Motor neuron (in vitro differentiated cells): ENCODE data around the gene SLC25A33. TPM values are rescaled to one million over a fixed set of nuclear protein-coding genes. Genes with fewer than 3 reads are reported as not detected.
"Not testable (repeated sequence)": the region's sequence is repeated elsewhere in the genome, so short reads cannot be mapped to it uniquely, and the experiment has no call there.

Experiments used
- ATAC-seq, 8 experiments: fragments of 200-7000 bp; cut with Tn5 transposase; replicated peaks in 6 of 8; 2 replicates each; pipeline ENCODE4 v1.8.0; 2021; ENCODE audit warnings: mild to moderate bottlenecking in 8 of 8, moderate library complexity in 8 of 8
- H3K27ac ChIP-seq, 2 donors: fragments of 250-450 bp; sonication (Bioruptor Pico); 2 replicates each; pipeline ENCODE4 v1.9.0; 2021; ENCODE audit warnings: antibody characterized with exemption in 2 of 2, mild to moderate bottlenecking in 2 of 2, moderate library complexity in 1 of 2
- H3K4me1 ChIP-seq, 2 donors: fragments of 250-450 bp; sonication (Bioruptor Pico); replicated peaks in 1 of 2; 2 replicates each; pipeline ENCODE4 v1.6.1; 2021; ENCODE audit warnings: antibody characterized with exemption in 2 of 2, mild to moderate bottlenecking in 2 of 2, moderate library complexity in 1 of 2
- H3K4me3 ChIP-seq, 5 donors: fragments of 250-450 bp; sonication (Bioruptor Pico); 2 replicates each; pipeline ENCODE4 v1.9.0; 2021; ENCODE audit warnings: antibody characterized with exemption in 5 of 5, mild to moderate bottlenecking in 5 of 5, moderate library complexity in 4 of 5
- WGBS, 10 experiments: fragments of 450-650 bp; shearing (Covaris generic); methylation state at CpG; one replicate each; pipeline ENCODE4 v1.0.0; 2022; 5-methylcytosine and 5-hydroxymethylcytosine counted together
- in situ Hi-C, 9 experiments: fragments of 400-800 bp; cut with MboI; loops; one replicate each; pipeline ENCODE4 v1.15.0; 2021; ENCODE audit warnings: low sequenced_read_pairs in 9 of 9, low pct_unique_long_range_greater_than_20kb in 2 of 9; ENCODE audit not compliant: unreplicated experiment in 9 of 9
- total RNA-seq, 8 experiments: library from RNA; unstranded; fragments of 300-600 nt; gene quantifications; 2 replicates each; pipeline versions ENCODE4 v1.2.3 to v1.2.4, GENCODE V29; 2022

The SLC25A33 gene
- total RNA-seq, 8 experiments from 2014 or later, result 6.6 to 15.9 (median 9.1) TPM

GRCh38 chr1:9515550-9515949 lies 23.7 kb upstream of the SLC25A33 start:
- WGBS, 10 experiments, result 63 to 93% (median 88%) methylated on average over 1 to 9 of the region's 9 CpGs; no CpG with 5 or more reads in 2 of the 10 experiments
- ATAC-seq, H3K4me3 ChIP-seq, H3K27ac ChIP-seq, H3K4me1 ChIP-seq: not testable (repeated sequence)
- in situ Hi-C loops, result loop anchor here in 1 of 9 experiments (25.0 kb wide), 1 partner anchor 578 kb away; the partner anchor contains the start of gene CA6

DNA sequence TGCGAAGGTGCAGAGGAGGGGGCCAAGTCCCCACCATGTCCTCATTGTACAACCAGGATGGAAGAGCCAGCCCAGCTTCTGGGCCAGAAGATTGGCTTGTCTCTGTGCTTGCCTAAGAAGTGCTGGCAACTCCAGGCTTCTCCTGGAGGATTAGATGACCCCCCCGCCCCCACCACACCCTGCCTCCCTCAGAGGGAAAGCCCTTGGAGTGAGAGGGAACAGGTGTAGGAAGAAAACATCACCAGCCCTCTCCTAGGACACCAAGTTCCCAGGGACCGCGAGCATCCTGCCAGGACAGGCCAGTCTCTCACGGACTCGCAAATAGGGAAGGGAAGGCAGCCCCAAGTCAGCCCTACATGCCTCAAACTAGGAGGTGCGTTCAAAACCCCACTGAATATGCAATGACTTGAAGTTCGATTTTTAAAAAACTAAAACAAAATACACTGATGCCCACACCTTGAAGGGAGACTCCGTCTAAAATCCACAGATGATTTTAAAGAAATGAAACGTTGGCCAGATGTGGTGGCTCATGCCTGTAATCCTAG lies 20.7 kb upstream of the SLC25A33 start:
- Histone ChIP-seq H3K4me3 (no peak overlapping the region), H3K27ac (no peak overlapping the region), H3K4me1 (no peaks in the 10 kb centered on the region)
- 67 to 86% (median 80%) methylated on average over 4 to 8 of the region's 10 CpGs; no CpG with 5 or more reads in 4 of the 10 experiments for WGBS, 10 experiments
- in situ Hi-C loops, result loop anchor here in 1 of 9 experiments (25.0 kb wide), 1 partner anchor 581 kb away; the partner anchor contains the start of gene CA6
- no peak for ATAC-seq

- 61 to 100% (median 63%) methylated on average over 1 to 5 of the region's 8 CpGs; no CpG with 5 or more reads in 7 of the 10 experiments for WGBS, 10 experiments
- in situ Hi-C loops, result loop anchor here in 1 of 9 experiments (25.0 kb wide), 1 partner anchor 583 kb away; the partner anchor contains the start of gene CA6
- ATAC-seq, result peak in 2 of 8 experiments; percentile 25 to 29
- Histone ChIP-seq H3K4me3 (no peak overlapping the region), H3K4me1 (no peaks in the 10 kb centered on the region), H3K27ac (no peak overlapping the region)
Observed at GRCh38 chr1:9520411-9520810, 18.9 kb upstream of the SLC25A33 start.

GRCh38 chr1:9529190-9529589 lies 10.1 kb upstream of the SLC25A33 start:
- ATAC-seq, result peak in 7 of 8 experiments; percentile 33 to 97 (median 62)
- WGBS, 10 experiments, result 20 to 100% (median 62%) methylated on average over 1 to 7 of the region's 8 CpGs; no CpG with 5 or more reads in 4 of the 10 experiments
- H3K4me3 ChIP-seq, result no peak overlapping the region
- H3K27ac ChIP-seq, result no peak overlapping the region
- H3K4me1 ChIP-seq, result peaks cover 0 to 4% of the 10 kb centered on the region in 2 donors
- in situ Hi-C loops, result no loop called here

- no peak overlapping the region for H3K4me3 ChIP-seq
- in situ Hi-C loops, result no loop called here
- 86 to 100% (median 100%) methylated on average over 1 to 4 of the region's 4 CpGs; no CpG with 5 or more reads in 2 of the 10 experiments for WGBS, 10 experiments
- ATAC-seq, result no peak
- H3K27ac ChIP-seq, result no peak overlapping the region
- peaks cover 0 to 4% of the 10 kb centered on the region in 2 donors for H3K4me1 ChIP-seq
Observed at GRCh38 chr1:9530320-9530719, 8.9 kb upstream of the SLC25A33 start.

DNA sequence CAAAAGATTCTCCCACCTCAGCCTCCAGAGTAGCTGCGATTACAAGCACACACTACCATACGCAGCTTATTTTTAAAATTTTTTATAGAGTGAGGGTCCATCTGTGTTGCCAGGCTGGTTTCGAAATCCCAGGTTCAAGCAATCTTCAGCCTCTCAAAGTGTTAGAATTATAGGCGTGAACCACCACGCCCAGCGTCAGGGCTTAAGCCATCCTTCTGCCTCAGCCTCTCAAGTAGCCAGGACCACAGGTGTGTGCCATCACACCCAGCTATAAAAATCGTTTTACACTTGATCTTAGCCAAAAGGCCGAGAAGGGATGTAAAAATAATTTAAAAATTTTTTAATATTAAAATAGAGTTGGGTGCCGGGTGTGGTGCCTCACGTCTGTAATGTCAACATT lies 4.3 kb upstream of the SLC25A33 start:
- no peak for ATAC-seq
- Histone ChIP-seq H3K4me1 (peaks cover 6 to 10% of the 10 kb centered on the region in 2 donors), H3K4me3 (no peak overlapping the region), H3K27ac (no peak overlapping the region)
- 40 to 100% (median 89%) methylated on average over 1 to 10 of the region's 10 CpGs for WGBS, 10 experiments
- in situ Hi-C loops, result no loop called here

DNA sequence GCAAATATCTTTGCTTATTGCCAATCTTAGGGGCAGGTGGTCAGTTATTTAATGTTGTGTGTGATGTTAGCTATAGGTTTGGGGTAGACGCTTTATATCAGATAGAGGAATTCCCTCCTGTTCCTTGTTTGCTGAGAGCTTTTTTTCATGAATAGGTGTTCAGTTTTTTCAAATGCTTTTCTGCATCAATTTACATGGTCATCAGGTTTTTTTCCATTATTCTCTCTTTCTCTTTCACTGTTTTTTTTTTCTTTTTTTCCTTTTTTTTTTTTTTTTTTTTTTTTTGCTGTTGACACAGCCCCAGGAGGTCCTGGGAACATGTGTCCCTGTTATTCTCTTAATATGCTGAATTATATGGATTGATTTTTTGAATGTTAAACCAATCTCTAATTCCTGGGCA lies 3.0 kb upstream of the SLC25A33 start:
- WGBS, 10 experiments, result 70 to 100% (median 100%) methylated on average over 1 of the region's 1 CpG; no CpG with 5 or more reads in 5 of the 10 experiments
- in situ Hi-C loops, result no loop called here
- Histone ChIP-seq H3K27ac (no peak overlapping the region), H3K4me3 (no peak overlapping the region), H3K4me1 (peaks cover 11 to 15% of the 10 kb centered on the region in 2 donors)
- no peak for ATAC-seq

GRCh38 chr1:9537863-9538668 lies 1.2 kb upstream of the SLC25A33 start:
- ATAC-seq, result no peak
- Histone ChIP-seq H3K4me3 (no peak overlapping the region), H3K4me1 (peaks cover 11 to 16% of the 10 kb centered on the region in 2 donors), H3K27ac (peak overlapping the region; percentile 3 to 69)
- 51 to 96% (median 86%) methylated on average over 3 to 7 of the region's 7 CpGs; no CpG with 5 or more reads in 1 of the 10 experiments for WGBS, 10 experiments
- in situ Hi-C loops, result no loop called here

- Histone ChIP-seq H3K4me1 (peaks cover 11 to 15% of the 10 kb centered on the region in 2 donors), H3K4me3 (peak overlapping the region in 1 of 5 donors; percentile 2), H3K27ac (peak overlapping the region; percentile 3 to 69)
- in situ Hi-C loops, result no loop called here
- 53 to 100% (median 84%) methylated on average over 1 to 23 of the region's 23 CpGs; no CpG with 5 or more reads in 1 of the 10 experiments for WGBS, 10 experiments
- ATAC-seq, result peak in 1 of 8 experiments; percentile 0
Observed at GRCh38 chr1:9538669-9539164, 548 bp upstream of the SLC25A33 start.

GRCh38 chr1:9539829-9540550 lies 725 bp downstream of the SLC25A33 start:
- ATAC-seq, result peak; percentile 24 to 56 (median 38)
- WGBS, 10 experiments, result 5 to 62% (median 17%) methylated on average over 3 to 16 of the region's 61 CpGs; no CpG with 5 or more reads in 3 of the 10 experiments
- in situ Hi-C loops, result no loop called here

GRCh38 chr1:9542430-9542829 lies 3.2 kb downstream of the SLC25A33 start:
- no peak overlapping the region for H3K4me3 ChIP-seq
- in situ Hi-C loops, result no loop called here
- no peak overlapping the region for H3K27ac ChIP-seq
- no peak for ATAC-seq
- WGBS, 10 experiments, result 0 to 73% (median 60%) methylated on average over 1 to 3 of the region's 3 CpGs; no CpG with 5 or more reads in 2 of the 10 experiments
- H3K4me1 ChIP-seq, result peaks cover 11 to 15% of the 10 kb centered on the region in 2 donors

More at GRCh38 chr1:9539829-9540550, 725 bp downstream of the SLC25A33 start:
- Histone ChIP-seq H3K4me1 (peaks cover 11 to 15% of the 10 kb centered on the region in 2 donors), H3K4me3 (peak overlapping the region; percentile 56 to 84 (median 73)), H3K27ac (peak overlapping the region; percentile 44 to 69)

DNA sequence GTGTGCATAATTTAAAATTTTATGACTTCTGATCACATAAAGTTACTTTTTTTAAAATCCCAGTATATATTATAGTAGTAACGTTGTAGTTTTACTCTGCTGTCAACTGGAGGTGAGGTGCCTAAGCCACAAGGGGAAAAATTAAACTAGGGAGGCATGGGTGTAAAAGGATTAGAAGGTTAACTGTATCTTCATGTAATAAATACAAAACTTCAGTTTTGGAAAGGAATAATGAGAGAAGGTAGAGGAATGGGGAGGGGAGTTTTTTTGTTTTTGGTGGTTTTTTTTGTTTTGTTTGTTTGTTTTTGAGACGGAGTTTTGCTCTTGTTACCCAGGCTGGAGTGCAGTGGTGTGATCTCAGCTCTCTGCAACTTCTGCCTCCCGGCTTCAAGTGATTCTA lies 5.7 kb downstream of the SLC25A33 start:
- WGBS, 10 experiments, result 77 to 100% (median 89%) methylated on average over 1 to 3 of the region's 3 CpGs
- ATAC-seq, result no peak
- Histone ChIP-seq H3K27ac (no peak overlapping the region), H3K4me3 (no peak overlapping the region), H3K4me1 (peaks cover 5 to 10% of the 10 kb centered on the region in 2 donors)
- in situ Hi-C loops, result no loop called here
